HG02885 (cell line): ENCODE measurements around the gene SMYD3.

Source experiments
- ATAC-seq: cut with Tn5 transposase; IDR thresholded peaks from one replicate; pipeline ENCODE4 v1.9.1; 2021; ENCODE audit warnings: mild to moderate bottlenecking; ENCODE audit not compliant: unreplicated experiment, poor library complexity

The SMYD3 gene

DNA sequence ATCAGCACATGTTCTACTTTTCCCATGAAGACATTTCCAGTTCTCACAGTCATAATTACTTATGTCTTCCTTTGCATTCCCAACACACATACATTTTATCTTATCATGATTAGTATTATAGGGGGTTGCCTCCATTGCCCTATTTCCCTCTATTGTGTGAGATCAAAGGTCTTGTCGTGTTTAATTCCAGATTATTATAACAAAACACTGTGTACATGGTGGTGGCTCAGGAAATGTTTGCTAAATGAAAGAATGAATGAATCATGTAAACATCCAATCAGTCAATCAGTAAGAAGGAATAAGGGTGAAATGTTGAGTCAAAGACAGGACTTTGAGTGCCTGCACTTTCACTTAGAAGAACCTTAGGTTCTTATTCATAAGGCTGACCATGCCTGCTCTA lies 376.0 kb downstream of the SMYD3 start:
- ATAC-seq = no peak

DNA sequence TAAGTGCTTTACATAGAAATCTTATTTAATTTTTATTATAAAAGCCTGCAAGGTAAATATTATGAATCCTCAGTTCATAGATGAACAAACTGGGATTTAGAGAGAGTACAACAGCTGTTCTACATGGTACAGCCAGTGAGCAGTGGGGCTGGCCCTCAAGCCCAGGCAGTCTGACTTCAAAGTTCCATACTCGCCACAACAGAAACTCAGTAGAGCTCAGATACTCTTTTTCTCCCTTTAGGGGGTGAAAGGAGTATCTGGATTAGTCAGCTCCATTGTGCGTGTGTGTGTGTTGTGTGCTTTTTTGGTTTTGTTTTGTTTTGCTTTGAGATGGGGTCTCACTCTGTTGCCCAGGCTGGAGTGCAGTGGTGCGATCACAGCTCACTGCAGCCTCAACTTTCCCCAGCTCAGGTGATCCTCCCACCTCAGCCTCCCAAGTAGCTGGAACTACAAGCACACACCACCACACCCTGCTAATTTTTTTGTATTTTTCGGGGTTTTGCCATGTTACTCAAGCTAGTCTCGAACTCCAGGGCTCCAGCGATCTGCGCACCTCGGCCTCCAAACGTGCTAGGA lies 378.5 kb downstream of the SMYD3 start:
- peak; percentile 64 for ATAC-seq

DNA sequence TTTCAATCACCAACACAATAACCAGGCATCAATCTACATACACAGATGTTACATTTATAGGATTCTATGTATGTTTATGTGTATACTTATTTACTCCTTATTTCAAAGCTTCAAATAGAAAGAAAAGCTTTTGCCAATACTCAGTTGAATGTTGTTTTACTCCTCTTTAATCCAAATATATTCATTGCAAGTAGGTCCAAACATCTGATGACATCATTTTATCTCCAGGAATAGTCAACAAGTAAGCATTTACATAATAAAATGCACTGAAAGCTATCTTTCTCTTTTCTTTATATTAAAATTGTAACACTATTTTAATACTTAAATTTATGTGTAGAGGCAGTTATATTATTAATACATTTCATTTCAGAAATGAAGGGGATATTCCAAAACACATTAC lies 380.5 kb downstream of the SMYD3 start:
- no peak for ATAC-seq

DNA sequence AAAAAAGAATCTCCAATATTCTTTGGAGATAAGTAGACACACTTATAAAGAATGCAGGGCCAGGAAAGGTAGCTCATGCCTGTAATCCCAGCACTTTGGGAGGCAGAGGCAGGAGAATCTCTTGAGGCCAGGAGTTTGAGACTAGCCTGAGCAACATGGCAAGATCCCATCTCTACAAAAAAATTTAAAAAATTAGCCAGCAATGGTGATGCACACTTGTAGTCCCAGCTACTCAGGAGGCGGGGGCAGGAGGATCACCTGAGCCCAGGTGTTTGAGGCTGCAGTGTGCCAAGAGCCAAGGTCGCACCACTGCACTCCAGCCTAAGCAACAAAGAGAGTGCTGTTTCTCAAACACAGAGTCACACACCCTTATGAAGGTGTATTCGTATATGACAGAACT lies 385.0 kb downstream of the SMYD3 start:
- ATAC-seq = no peak

DNA sequence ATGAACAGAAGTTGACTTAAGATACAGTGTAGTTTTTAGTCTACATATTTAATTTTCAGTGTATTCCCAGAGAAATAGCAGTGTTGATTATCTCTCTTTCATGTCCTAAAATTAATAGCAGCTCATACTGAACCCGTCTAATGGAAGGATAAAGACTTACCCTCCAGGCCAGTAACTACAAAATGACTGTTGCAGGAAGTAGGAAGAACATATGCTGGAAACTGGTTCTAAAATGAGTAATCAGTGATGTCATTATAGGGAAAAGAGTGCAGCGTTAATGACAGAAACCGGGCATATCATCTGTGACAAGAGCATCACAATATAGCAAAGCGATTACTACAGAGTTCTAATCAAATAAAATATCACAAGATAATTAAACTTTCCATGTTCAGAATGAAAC lies 385.5 kb downstream of the SMYD3 start:
- ATAC-seq = no peak

DNA sequence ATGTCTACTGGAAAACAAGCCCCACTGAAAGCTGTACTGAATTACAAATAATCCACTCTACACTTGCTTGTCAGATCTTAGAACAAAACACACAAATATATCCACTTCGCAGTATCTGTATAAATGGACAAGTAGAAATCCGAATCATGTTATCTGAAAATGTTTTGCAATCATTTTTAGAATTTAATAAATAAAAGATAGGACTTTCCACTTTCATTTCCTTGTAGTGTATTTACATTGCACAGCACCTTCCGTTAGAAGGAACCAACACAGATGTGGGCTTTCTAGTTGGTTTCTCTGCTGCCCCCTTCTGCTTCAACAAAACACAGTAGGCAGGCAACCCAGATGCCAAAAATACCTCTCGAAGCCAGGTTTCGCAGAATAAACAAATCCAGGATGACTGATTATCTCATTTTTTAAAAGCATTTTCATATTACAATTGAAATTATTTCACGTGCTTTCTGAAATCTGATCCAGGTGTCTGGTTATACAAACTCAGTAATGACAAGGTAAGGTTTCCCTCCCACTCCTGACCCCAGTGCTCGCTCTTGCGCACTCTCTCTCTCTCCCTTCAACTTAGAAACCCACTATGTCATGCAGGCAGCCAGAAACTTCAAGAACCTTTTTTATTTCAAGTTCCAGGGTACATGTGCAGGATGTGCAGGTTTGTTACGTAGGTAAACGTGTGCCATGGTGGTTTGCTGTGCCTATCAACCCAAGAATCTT lies 389.9 kb downstream of the SMYD3 start:
- peak; percentile 95 for ATAC-seq

DNA sequence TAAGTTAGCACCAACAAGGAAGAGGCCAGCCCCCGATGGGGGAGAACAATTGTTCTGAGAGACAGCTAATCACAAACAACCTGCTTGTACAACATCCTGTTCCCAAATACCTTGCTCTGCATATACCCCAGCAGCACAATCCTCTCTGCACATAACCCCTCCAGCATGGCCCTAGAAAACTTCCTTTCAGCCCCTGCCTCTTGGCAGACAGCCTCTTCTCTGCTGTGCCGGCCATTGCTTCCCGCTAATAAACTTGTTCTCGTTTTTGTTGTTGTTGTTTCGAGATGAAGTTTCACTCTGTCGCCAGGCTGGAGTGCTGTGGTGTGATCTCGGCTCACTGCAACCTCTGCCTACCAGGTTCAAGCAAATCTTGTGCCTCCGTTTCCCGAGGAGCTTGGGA lies 392.7 kb downstream of the SMYD3 start:
- ATAC-seq = no peak

DNA sequence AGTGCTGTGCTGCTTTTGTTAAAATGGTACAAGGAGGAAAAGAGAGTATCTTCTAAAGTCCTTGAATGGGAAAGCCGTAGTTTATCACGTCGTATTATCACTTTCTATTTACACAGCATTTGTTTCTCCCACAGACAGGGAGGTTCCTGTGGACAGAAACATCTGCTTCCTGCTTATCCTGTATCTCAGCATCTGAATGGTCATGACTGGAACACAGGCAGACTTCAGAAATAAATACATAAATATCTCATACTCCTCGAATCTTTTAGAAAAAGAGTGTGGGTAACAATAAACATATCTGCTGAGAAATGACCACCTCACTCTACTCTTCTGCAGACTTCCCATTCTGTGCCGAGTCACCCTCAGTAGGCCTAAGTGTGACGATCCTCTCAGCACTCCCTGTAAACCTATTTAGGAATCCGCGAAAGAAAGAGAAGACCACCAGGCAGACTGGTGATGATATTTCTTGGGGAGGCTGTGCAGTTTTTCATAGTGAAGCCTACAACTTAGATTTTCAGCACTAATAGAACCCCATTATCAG lies 393.5 kb downstream of the SMYD3 start:
- no peak for ATAC-seq

DNA sequence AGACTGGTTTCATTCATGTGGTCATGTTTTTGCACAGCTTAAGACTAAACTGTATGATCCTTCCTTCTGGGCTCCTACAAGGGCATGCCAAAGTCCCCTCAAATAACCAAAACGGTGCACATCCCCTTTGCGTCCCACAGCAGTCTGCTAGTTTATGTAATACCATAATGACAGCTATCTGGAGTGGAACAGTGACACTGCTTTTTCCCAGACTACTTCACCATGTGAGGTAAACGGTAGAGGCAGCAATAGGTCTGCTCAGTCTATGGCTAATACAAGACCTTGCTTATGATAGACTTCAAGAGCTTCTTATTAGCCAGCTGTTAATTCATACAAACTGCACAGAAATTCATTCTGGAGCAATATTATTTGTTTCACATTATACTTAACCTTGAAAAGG lies 395.5 kb downstream of the SMYD3 start:
- ATAC-seq = no peak

DNA sequence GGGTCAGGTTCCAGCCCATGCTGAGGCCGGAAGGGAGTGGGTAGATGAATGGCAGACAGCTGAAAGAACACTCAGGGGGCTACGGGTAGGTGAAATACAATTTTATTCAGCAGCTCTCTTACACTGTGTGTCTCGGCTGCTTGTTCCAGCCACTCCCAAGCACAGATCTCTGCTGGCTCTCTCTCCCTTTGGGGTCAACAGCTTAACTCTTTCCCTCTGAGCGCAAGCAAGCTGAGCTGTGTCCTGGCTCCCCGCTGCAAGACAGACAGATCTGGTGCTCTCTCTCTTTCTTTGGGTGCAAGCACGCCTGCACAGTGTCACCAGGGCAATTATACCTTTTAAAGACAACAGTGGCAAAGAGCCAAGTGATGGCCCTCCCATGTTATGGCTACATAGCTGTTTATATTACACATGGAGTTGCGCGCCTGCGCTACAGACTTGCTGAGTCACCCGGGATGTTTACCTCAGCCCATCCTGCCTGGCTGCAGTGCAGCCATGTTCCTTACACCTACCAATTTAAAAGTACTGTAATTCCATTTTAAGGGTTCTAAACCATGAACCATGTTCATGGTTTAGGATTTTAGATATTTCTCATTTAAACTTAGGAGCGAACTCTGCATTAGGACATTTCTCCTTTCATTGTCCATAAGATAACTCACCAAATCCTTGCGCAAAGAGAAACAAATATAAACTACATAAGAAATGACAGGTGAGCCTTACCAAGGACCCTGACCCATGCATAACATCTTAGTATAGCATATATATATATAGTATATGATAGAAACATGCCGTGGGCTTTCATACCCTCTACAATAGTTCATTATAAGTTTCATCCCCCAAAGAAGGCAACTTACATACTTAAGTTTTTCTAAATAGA lies 396.5 kb downstream of the SMYD3 start:
- no peak for ATAC-seq

DNA sequence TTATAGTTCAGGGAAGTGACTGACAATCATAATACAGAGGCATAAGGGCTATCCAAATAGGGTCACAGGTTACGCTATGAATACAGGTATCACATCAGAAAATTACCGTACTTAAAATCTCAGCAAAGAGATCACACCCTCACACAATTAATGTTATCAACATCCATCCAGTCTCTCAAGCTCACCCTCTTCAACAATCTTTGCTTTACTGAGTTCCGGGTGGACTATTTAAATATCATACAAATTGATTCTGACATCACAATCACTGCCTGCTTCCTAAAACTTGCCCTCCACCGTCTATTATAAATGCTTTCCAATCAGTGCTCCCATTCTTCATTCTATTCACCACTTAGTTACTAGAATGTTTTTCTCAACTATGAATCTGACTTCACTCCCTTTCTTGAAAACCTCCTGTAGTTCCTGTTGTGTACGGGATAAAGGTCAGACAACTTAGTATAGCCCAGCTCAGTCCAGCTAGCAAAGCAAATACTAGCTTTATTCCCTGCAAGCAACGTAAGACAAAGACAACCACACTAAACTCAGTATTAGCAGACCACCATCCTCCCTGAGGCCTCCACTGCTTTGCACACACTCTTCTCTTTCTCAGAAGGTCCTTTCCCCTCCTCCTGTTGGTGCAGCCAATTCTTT lies 398.7 kb downstream of the SMYD3 start:
- no peak for ATAC-seq

DNA sequence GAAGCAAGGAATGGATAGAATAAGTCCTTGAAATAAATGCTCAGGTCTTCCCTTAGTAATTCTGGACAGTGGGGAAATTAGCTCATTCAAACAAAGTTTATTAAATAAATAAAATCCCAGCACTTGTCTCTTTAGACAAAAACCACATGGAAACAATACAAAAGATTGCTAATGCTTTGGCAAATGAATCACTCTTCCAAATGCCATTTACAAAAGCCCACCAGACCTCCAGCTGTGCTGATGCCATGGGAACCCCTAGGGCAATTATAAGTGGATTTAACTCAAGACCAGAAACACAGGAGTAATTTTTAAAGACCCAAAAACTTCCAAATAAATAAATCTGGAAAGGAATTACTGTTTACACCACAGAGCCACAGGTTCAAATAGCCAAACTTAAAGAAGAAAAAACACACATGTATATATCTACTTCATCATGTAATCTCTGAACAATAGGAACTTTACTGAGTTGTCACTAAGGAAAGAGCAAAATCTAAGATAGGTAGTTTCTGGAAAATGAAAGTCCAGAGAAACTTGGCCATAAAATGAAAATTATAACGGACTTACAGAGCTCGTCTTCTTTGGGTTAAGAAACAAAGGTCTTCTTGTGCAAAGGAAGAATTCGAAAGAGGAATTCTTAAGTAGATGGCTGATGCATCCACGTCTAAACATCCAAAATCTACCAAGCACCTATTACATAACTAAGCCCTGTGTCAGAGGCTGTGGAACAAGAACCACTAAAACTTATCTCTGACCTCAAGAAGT lies 399.4 kb downstream of the SMYD3 start:
- ATAC-seq = no peak

DNA sequence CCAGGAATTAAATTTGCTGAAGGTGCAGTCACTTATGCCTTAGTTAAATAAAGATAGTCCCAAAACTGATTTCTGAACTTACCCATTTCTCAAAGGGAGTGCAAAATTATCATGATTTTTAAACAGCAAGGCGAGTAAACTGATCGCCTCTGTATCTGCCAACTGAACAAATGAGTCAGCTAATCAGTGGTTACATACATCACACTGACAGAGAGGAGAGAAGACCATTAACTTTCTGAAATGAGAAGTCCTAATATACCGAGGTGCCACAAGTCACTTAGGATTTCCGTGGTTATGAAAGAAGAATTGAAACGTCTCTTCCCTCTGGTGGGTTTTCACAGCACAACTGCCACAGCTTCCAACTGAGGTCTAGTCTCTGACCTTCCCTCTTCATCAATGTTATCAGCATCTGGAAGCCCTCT lies 400.7 kb downstream of the SMYD3 start:
- peak; percentile 85 for ATAC-seq

DNA sequence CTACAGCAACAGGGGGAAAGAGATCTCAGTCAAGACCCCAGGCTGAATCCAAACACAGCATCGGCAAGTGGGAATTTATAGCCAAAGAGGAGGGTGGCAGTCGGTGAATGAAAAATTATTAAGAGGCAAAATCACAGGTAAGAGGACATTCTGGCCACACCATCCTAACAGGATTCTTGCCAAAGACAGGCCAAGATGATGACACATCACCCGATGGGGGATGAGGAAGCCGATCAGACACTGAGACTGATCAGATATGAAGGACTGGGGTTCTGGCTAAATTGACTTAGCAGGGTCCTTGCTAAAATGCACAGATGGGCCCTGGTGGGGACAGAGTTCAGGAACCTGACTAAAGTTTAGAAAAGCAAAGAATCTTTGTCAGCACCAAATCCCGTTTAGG lies 402.2 kb downstream of the SMYD3 start:
- no peak for ATAC-seq

DNA sequence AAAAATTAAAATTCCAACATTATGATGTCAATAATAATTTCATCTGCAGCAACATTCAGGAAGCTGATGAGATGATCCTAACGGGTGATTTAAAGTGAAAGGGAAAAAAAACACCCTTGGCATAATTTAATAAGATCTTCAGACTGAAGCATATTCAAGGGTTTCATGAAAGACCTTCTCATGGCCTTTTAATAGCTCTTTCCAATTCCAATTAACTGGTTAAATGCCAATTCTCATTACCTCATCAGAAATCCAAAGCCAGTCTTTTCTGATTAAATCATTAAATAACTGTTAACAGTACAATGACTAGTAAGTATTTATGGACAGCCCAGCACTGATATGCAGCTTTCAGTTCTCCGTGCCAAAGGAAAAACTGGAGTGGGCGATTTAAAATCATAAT lies 407.5 kb downstream of the SMYD3 start:
- ATAC-seq = no peak

DNA sequence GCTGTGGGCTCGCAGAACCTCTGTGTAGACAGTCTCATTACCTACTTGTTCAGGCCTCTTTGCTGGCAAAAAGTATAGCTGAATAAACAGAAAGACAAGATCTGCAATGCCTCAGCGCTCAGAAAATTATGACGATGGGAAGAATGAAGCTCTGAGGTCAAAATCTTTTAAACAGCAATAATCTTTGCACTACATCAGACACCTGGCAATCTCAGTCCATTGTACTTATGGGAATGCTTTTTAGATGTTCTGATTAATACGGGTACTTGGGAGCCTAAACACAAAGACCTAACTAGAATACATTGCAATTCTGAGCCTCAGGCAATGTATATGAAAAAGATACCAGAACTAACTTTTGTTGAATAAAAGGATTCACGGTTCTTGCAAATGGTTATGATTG lies 410.7 kb downstream of the SMYD3 start:
- no peak for ATAC-seq

DNA sequence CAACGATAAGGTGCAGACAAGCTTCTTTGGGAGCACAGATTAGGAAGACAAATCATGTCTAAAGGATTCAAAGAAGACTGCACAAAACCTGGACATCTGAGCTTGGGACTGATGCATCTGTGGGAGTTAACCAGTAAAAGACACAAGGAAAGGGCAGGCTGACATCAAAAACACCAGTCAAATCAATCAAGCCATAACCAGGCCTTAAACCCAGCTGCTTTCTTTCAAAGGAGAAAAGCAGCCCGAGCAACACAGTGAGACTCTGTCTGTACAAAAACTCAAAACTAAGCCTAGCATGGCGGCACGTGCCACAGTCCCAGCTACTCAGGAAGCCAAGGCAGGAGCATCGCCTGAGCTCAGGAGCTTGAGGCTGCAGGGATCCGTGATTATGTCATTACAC lies 411.6 kb downstream of the SMYD3 start:
- ATAC-seq = no peak

DNA sequence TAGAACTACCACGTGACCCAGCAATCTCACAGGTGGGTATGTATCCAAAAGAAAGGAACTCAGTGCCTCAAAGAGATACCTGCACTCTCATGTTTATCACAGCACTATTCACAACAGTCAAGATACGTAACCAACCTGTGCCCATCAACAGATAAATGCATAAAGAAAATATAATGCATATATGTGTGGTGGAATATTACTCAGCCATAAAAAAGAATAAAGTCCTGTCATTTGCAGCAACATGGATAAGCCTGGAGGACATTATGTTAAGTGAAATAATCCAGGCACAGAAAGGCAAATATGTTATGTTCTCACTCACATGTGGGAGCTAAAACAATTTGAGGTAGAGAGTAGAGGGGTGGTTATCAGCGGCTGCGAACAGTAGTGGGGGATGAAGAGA lies 413.8 kb downstream of the SMYD3 start:
- no peak for ATAC-seq

DNA sequence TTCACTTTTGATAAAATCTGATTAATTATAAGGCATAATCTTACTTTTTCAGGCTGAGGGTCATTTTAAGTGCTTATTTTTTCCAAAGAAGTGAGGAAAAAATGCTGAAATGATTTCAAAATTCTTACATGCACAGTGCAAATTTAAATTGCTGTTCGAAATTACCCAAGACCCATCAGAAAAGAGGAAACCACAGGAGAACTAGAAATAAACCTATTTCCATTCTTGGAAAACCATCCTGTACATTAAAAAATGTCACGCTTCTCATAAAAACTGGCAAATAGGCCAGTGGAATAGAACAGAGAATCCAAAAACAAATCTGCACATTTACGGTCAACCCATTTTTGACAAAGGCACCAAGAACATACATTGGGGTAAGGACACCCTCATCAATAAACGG lies 414.9 kb downstream of the SMYD3 start:
- ATAC-seq = no peak

DNA sequence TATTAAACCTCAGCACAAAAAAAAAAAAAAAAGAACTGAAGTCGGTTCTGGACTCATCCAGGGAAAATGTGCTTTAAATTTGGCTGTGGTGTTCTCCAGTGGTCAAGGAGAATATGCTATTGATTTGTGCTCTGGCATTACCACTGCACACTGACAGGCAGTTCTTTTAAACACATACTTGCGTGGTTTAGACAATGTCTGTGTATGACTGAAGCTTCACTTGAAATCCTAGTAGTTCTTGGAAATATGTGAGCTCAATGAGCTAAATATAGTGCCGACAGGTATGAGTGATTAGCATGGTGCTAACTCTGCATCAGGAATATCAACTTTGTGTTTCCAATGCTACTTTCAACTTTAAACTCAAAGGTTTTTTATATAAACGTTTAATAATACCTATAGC lies 415.6 kb downstream of the SMYD3 start:
- ATAC-seq = no peak
